Stimulated activated CD4-positive, alpha-beta T cell treated with anti-CD3 and anti-CD28 coated beads, Interleukin-4, amount 100 ng/mL, for 48 hours (primary cell): ENCODE results near the gene SLC46A2.

Source experiments
- DNase-seq, 2 donors: peaks; one replicate each; pipeline ENCODE4 v3.0.0-alpha.2; 2020; ENCODE audit warnings: low read depth in 2 of 2

SLC46A2 gene

GRCh38 chr9:112831281-112831851, 59.3 kb downstream of the SLC46A2 start:
- no peak for DNase-seq
